HG02938 (cell line): Measurements from ENCODE around the gene SEMA3F.

Experiments used
- ATAC-seq: cut with Tn5 transposase; IDR thresholded peaks from one replicate; pipeline ENCODE4 v1.9.1; 2021; ENCODE audit warnings: mild to moderate bottlenecking, moderate library complexity; ENCODE audit not compliant: unreplicated experiment

Gene SEMA3F

DNA sequence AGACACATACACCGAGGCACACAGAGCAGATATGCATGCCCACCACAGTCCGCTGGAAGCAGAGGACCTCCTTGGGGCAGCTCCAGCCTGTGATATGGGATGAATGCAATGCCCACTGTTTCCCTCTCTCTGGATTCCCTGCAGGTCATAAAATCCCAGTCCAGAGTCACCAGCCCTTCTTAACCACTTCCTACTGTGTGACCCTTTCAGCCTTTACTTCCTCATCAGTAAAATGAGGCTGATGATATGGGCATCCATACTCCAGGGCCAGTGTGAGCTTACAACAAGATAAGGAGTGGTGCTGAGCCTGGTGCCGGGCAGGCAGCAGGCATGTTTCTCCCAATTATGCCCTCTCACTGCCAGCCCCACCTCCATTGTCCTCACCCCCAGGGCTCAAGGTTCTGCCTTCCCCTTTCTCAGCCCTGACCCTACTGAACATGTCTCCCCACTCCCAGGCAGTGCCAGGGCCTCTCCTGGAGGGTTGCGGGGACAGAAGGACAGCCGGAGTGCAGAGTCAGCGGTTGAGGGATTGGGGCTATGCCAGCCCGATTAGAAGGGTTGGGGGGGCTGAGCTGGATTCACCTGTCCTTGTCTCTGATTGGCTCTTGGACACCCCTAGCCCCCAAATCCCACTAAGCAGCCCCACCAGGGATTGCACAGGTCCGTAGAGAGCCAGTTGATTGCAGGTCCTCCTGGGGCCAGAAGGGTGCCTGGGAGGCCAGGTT lies 36.0 kb downstream of the SEMA3F start, which contains the start of gene GNAT1:
Gene GNAT1 (plus strand): TSS at position 675 of the 725 bp plus-strand sequence. CDS start 116 bp downstream, outside the sequence.
- no peak for ATAC-seq

- no peak for ATAC-seq
These were observed 37.0 kb downstream of the SEMA3F start for GRCh38 chr3:50192124-50192523.

GRCh38 chr3:50192689-50193141 lies 37.6 kb downstream of the SEMA3F start:
- no peak for ATAC-seq

GRCh38 chr3:50193286-50193685 lies 38.2 kb downstream of the SEMA3F start:
- no peak for ATAC-seq

- ATAC-seq, result no peak
These were observed 38.6 kb downstream of the SEMA3F start for GRCh38 chr3:50193746-50194127.

- ATAC-seq, result no peak
These were observed 39.2 kb downstream of the SEMA3F start for GRCh38 chr3:50194128-50194902.

- no peak for ATAC-seq
These were observed 39.9 kb downstream of the SEMA3F start for GRCh38 chr3:50194903-50195500.

- ATAC-seq, result no peak
These were observed 40.6 kb downstream of the SEMA3F start for GRCh38 chr3:50195501-50196252.

DNA sequence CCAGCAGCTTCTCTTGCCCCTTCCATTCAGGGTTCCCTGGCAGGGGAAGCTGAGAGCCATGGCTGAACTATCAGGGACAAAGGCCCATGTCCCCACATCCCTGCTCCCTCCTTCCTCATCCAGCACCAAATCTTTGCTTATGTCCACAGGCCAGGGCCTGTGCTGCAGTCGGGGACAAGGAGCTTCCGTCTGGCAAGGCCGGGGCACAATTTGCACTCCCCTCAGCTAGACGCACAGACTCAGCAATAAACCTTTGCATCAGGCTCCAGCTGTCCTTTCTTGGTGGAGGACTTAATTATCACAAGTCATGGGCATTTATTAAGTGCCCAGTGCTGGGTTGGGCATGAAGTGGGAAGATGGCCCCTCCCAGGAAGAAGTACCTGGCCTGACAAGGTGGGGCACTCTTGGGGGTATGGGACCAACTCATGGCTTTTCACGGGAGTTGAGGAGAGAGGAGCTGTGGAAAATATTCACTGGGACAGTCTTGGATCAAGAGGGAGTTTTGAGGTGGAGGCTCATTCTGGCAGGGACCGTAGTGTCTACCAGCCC lies 41.2 kb downstream of the SEMA3F start:
- ATAC-seq, result no peak

GRCh38 chr3:50201573-50202315 lies 46.6 kb downstream of the SEMA3F start:
- ATAC-seq, result no peak

- no peak for ATAC-seq
These were observed 47.4 kb downstream of the SEMA3F start for GRCh38 chr3:50202353-50203112.

- ATAC-seq, result no peak
These were observed 48.1 kb downstream of the SEMA3F start for GRCh38 chr3:50203113-50203808.

GRCh38 chr3:50203809-50204803 lies 49.0 kb downstream of the SEMA3F start:
- ATAC-seq, result no peak

GRCh38 chr3:50204804-50205412 lies 49.8 kb downstream of the SEMA3F start, which contains the start of gene SLC38A3:
SLC38A3 (plus strand) TSS chr3:50205271; CDS start chr3:50214200, 8,929 bp downstream.
- ATAC-seq, result no peak

- ATAC-seq, result no peak
These were observed 50.5 kb downstream of the SEMA3F start for GRCh38 chr3:50205413-50206276.
